NCI-H2196 treated with DMSO at 0.1 percent for 48 hours (cell line): ENCODE data around the gene SLC45A3.

Source experiments
- DNase-seq: peaks from one replicate; lab custom pipeline; 2025; ENCODE audit not compliant: unreplicated experiment; lab: John Stamatoyannopoulos, UW

SLC45A3 gene

GRCh38 chr1:205700865-205701401 lies 20.6 kb upstream of the SLC45A3 start:
- no peak for DNase-seq

GRCh38 chr1:205699416-205699815 lies 19.1 kb upstream of the SLC45A3 start:
- no peak for DNase-seq

GRCh38 chr1:205698921-205699320 lies 18.6 kb upstream of the SLC45A3 start:
- DNase-seq, result no peak

- DNase-seq, result no peak
Measured at GRCh38 chr1:205693421-205693991, 13.2 kb upstream of the SLC45A3 start.

- no peak for DNase-seq
Measured at GRCh38 chr1:205692423-205692822, 12.1 kb upstream of the SLC45A3 start.

- no peak for DNase-seq
Measured at GRCh38 chr1:205690122-205690756, 9.9 kb upstream of the SLC45A3 start.

- no peak for DNase-seq
Measured at GRCh38 chr1:205689479-205689878, 9.2 kb upstream of the SLC45A3 start.

GRCh38 chr1:205688171-205689080 lies 8.1 kb upstream of the SLC45A3 start:
- DNase-seq, result no peak

- DNase-seq, result no peak
Measured at GRCh38 chr1:205687242-205687641, 6.9 kb upstream of the SLC45A3 start.

- no peak for DNase-seq
Measured at GRCh38 chr1:205681364-205681763, 1.1 kb upstream of the SLC45A3 start.

GRCh38 chr1:205678286-205679111 lies 1.8 kb downstream of the SLC45A3 start:
- no peak for DNase-seq

GRCh38 chr1:205677167-205677566 lies 3.1 kb downstream of the SLC45A3 start:
- DNase-seq, result no peak

GRCh38 chr1:205676597-205676996 lies 3.7 kb downstream of the SLC45A3 start:
- DNase-seq, result no peak

GRCh38 chr1:205676002-205676401 lies 4.3 kb downstream of the SLC45A3 start:
- no peak for DNase-seq

- DNase-seq, result no peak
Measured at GRCh38 chr1:205675247-205675646, 5.1 kb downstream of the SLC45A3 start.

GRCh38 chr1:205672970-205673369 lies 7.3 kb downstream of the SLC45A3 start:
- DNase-seq, result no peak

GRCh38 chr1:205672395-205672889 lies 7.9 kb downstream of the SLC45A3 start:
- DNase-seq, result no peak

GRCh38 chr1:205670611-205671430 lies 9.5 kb downstream of the SLC45A3 start:
- DNase-seq, result no peak

GRCh38 chr1:205670150-205670446 lies 10.2 kb downstream of the SLC45A3 start:
- DNase-seq, result no peak
